Astrocyte (in vitro differentiated cells and primary cell): ENCODE results near the gene ACOT12.

Experiments
- CTCF ChIP-seq: IDR thresholded peaks from 2 replicates; pipeline ENCODE4 v1.5.1; 2011; ENCODE audit warnings: low read depth, mild to moderate bottlenecking, inconsistent platforms, low read length, moderate library complexity; ENCODE audit not compliant: insufficient read depth
- EZH2 ChIP-seq: IDR thresholded peaks from 2 replicates; pipeline ENCODE4 v1.6.1; 2012; ENCODE audit warnings: mild to moderate bottlenecking, low read length, inconsistent platforms; ENCODE audit not compliant: insufficient read depth

DNA sequence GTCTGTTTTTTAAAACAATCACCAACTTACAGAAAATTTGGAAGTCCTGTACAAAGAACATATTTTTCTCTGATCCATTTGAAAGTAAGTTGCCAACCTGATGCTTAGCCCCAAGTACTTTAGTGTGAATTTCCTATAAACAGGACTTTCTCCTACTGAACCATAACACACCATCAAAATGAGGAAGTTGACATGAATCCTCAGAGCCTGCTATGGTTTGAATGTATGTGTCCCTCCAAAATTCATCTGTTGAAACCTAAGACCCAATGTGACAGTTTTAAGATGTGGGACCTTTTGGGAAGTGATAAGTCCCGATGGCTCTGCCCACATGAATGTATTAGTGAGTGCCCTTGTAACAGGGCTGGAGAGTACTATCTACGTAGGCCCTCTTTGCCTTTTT is 6.4 kb upstream of the ACOT12 start:
- no peak for TF ChIP-seq EZH2
- no peak for TF ChIP-seq CTCF
